ENCODE results near the gene A1CF.

- no peak for TF ChIP-seq POLR2A (IDR thresholded peaks at IDR 0.05)
- TF ChIP-seq, protein P1, sequence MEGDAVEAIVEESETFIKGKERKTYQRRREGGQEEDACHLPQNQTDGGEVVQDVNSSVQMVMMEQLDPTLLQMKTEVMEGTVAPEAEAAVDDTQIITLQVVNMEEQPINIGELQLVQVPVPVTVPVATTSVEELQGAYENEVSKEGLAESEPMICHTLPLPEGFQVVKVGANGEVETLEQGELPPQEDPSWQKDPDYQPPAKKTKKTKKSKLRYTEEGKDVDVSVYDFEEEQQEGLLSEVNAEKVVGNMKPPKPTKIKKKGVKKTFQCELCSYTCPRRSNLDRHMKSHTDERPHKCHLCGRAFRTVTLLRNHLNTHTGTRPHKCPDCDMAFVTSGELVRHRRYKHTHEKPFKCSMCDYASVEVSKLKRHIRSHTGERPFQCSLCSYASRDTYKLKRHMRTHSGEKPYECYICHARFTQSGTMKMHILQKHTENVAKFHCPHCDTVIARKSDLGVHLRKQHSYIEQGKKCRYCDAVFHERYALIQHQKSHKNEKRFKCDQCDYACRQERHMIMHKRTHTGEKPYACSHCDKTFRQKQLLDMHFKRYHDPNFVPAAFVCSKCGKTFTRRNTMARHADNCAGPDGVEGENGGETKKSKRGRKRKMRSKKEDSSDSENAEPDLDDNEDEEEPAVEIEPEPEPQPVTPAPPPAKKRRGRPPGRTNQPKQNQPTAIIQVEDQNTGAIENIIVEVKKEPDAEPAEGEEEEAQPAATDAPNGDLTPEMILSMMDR (IDR thresholded peaks at IDR 0.05): no peak
Observed at GRCh38 chr10:50884302-50884701, 1.1 kb downstream of the A1CF start.
